ENCODE results near the gene HOXB6.
A peak's percentile ranks its signal among the peaks of the same experiment; 100 is the strongest.

Gene HOXB6

DNA sequence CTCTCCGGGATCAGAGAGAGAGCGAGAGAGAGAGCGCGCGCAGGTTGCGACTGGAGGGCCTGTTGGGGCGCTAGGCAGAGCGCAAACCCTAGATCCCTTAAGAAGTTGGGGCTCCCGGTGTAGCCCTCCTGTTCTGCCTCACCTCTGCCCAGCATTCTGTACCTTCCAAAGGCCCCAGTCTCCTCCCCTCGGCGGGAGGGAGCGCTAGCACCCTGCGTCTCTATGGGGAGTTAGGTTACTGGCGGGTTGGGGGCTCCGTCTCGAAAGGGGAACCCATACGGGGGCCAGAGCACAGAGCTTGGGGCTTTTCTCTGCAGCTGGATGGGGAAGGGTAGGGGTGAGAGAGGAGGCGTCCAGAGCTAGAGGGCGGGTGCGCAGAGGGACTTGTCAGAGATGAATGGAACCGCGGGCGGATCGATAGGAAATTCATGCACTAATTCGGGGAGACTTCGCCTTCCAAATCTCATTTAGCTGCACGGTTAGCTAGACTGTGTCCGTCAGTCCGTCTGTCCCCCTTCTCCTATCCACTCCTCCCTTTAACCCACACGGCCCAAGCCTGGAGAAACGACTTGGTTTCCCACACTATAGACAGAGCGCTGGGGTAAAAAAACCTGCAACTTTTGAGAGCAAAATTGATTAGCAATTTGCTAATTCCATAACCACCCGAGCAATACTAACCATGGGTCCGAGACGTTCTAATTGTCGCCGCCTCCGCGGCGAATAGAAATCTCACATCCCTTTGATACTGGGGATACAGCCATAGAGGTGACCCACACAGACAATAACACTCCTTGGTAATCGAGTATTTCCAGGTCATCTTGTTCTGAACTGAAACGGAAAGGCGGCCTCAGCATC, 25.9 kb downstream of the HOXB6 start:
- DNase-seq: no peak

DNA sequence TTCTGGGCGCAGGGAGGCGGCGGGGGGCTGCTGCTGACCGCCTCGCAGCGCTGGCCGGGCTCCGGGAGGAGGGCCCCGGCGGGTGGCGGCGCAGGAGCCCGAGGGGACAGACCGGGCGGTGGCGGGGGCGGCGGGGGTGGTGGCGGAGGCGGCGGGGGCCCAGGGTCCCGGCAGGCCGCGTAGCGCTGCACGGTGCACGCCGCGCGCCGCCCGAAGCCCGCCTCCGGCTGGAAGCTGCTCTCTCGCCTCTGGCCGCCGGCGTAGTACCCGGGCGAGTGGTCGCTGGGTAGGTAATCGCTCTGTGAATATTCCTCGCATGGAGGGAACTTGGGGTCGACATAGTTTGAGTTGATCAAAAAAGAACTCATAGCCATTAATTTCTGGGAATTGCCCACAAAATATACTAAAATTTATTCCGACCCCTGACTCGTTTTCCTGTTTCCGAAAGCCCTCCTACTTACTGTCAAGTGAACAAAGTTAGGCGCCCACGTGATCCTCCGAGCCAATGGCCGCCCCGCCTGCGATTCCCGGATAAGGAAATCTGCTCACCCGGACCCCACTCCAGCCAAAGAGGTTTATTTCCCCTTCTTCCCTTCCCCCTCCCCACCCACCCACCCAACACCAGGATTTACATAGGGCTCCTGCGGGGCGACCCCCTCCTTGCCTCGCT, 26.7 kb downstream of the HOXB6 start, which contains the start of gene HOXB4:
Gene HOXB4, minus strand, starts transcription at position 405 of the 670 bp plus-strand sequence. Its CDS starts 31 bp downstream, at position 374.
- peak; percentile 35 for DNase-seq

DNA sequence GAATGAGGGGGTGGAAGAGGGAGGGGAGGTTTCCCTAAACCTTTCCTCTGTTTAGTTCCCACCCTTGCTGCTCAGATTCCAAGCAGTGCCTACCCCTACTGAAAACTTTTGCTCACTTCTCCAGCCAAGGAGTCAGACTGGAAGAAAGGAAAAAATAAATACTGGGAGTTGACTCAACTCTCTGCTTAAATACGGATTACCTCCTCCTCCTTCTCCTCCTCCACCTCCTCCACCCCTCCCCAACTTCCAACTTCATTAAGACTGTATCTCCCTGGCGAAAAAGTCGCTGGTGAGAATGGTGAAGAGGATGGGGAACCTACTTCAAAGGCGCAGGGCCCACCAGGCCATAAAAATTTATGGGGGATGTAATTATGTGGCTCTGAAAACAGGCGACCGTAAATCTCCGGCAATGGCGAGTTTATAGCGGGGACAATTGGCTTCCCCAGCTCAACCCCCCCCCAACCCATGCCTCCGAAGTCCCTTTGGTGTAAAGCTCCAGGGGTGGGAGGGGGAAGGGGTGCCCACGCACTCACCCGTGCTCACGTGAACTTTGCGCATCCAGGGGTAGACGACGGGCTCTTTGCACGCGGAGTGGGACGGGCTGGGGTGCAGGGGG, 27.3 kb downstream of the HOXB6 start:
- no peak for DNase-seq

DNA sequence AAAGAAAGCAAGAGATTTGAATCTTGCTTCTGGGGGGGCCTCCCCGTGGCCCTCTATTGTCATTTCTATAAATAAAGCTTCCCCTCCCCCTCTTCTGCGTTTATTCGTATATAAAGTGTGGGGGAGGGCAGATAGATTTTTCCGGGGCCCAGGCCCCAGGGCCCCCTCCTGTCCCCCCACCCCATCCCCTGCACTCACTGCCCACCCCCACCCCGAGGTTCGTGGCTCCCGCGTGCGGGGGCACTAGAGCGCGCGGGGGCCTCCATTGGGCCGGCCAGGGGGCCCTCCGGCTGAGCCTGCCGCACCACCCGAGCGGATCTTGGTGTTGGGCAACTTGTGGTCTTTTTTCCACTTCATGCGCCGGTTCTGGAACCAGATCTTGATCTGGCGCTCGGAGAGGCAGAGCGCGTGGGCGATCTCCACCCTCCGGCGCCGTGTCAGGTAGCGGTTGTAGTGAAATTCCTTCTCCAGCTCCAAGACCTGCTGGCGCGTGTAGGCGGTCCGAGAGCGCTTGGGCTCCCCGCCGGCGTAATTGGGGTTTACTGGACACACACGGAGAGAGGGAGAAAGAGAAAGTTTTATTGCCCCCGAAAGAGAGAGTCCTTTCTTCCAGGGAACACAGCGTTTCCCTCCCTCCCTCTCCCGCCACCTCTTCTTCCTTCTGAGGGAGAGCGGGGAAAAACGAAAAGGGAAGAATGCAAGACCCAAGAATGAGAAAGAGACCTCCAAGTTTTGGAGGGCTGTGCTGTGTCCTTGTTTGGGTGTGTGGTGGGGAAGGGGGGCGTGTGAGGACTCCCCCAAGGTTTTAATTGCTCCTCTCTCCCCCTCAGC, 28.1 kb downstream of the HOXB6 start:
- no peak for DNase-seq

DNA sequence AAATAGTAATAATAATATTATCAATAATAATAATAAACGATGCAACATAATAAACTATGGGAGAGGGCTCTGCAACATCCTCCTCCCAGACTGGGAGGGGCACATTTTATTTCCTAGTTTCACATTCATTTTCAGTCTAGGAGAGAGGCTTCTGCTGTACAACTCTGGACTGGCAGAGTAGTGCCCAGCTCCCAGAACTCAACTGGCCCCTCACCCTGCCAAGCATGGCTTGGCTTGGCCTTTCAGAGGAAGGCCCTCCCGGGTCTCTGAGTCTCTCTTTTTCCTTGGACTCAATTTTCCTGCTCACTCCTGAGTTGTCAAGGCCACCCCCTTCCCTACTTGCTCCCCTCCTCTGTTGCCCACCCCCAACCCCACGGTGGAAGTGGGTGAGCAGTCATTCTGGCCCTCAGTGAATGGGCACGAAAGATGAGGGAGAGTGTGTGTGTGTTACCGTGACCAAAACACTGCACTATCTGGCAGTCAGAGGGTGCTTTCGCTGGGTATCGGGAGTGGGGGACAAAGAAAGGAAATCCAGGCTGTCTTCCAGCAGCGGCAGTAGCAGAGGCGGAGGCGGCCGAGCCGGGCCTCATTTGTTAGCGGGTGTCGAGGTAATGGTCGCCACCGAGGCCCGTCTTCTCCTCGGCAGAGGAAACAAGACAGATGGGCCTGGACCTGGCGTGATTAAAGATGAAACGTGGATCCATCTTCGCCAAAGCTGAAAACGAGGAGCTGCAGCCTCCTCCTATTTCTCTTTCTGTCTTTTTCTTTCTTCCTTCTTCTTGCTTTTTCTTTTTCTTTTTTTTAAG, 28.9 kb downstream of the HOXB6 start:
- DNase-seq: no peak

DNA sequence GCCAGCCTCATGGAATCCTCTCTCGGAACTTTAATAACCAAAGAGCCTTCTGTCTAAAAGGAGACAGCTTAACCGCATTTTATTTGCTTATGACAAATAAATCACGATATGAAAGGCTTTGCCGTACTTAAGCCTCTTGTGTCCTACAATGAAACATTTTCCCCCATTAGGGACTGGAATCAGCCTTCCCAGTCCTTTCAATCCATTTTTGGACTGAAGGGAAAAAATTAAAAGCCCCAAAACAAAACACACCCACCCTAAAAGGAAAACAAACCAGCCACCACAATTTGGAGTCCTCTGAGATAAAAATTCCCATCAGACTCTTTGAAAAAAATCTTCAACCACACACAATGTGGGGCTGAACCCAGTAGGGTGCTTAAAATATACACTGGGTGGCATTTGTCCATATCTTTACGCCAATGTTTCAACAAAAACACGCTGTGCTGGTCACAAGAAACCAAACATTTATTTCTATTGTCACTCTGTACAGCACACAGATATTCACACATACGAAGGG, 29.7 kb downstream of the HOXB6 start:
- DNase-seq: peak; percentile 90

DNA sequence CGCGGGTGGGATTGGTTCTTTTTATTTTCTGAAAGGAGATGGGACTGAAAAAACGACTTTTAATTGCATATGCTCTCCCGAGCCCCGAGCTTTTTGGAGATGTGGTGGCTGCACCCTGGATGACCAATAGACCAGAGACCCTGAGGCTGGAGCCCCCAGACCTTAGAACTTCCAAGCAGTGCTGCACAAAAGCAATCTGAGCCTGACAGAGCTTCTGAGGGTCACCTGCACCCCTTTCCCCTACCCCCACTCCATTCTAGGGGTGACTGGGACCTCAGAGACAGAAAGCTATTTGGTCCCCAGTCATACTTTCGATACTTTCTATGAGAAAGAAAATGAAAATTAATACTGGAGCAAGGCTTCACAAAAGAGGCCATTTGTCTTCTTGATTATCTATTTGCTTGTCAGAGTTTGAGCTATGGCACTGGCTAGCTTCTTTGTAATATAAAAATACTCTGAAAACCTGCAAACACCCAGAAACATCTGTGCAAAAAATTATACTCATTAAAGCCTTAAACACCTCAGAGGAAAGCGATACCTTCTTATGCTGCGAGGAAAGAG, 30.2 kb downstream of the HOXB6 start:
- no peak for DNase-seq

DNA sequence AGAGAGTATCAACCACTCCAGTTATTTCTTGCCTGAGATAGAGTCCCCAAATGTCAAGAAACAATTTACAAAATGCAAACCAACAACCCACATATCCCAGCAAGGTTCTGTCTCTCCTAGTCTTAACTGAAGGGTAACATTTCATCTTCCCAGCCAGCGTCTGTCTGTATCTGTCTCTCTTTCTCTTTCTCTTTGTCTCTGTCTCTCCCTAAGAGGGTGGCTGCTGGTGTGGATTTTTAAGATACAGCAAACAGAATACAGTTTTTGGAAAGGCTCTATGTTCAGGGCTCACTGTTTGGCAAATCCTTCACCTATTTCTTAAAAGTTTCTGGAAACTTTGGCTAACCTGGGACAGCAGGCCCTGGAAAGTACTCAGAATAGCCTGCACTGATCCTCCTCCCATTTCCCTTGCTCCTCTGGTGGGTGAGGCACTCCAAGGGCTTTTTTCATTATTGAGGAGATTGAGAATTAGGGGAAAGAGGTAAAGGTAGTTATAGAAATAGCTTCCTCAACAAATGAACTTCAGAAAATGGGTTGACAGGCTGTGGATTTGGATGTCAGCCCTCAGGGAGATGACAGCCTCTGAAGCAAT, 32.9 kb downstream of the HOXB6 start:
- no peak for DNase-seq

DNA sequence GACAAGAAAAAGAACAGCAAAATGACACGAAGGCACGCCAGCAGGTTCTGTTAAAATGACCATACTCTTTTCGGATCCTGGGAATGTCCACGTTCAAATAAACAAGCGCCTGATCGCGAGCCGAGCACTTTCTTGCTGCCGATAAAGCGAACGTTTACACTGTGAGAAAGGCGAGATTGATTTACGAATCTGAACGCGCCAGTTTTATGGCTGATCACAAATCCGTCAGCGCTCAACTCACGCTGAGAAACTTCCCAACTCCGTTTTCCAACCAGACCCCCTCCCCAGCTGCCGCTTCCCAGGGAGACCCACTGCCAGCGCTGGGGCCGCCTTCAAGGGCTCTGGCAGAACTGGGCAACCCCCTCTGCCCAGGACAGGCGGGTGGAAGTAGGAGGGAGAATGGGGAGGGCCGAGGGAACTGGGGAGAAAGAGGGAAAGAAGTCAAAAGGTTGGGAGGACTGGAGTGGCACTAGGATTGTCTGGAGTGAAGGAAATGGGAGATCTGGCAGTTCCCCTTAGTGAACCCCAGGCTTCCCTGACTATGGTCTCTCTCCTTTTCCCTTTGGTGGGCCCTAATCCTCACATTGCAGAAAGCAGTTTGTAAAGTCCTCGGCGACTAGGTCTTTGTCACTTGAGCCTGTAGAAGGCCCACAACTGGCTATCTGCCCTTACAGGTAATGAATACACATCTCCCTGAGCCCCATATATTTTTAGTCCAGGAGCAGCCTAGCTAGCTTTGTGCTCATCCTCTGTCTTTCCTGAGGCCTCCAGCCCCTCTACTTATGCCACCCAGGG, 33.6 kb downstream of the HOXB6 start:
- no peak for DNase-seq

DNA sequence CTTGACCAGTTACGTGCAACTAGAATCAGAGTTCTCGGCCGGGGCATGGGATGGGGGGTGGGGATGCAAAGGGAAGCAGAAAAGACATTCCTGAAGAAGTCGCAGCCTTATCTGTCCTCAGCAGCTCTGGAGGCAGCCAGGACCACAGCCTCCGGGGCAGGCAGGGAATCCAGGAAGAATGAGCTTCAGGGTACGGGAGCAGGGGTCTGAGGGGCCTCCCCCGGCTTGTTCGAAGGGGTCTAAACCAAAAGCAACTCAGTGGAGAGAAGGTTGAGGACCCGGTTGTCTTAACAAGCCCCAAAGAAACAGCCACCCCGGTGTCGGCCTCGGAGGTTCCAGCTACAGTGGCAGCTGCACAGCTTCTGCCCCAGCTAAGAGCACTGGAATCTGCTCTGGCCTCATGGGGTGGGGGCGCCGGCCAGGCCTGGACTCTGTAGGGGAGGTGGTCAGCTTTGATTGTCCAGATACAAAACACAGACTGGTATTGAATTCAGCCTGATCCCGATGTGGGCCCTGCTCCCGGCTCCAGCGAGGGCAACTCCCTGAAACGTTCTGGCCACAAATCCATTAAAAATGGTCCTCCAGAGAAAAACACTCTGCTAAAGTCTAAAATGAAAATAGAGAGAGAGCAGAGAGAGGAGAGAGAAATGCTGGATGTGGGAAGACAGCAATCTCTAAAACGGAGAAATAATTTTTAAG, 34.3 kb downstream of the HOXB6 start:
- no peak for DNase-seq

DNA sequence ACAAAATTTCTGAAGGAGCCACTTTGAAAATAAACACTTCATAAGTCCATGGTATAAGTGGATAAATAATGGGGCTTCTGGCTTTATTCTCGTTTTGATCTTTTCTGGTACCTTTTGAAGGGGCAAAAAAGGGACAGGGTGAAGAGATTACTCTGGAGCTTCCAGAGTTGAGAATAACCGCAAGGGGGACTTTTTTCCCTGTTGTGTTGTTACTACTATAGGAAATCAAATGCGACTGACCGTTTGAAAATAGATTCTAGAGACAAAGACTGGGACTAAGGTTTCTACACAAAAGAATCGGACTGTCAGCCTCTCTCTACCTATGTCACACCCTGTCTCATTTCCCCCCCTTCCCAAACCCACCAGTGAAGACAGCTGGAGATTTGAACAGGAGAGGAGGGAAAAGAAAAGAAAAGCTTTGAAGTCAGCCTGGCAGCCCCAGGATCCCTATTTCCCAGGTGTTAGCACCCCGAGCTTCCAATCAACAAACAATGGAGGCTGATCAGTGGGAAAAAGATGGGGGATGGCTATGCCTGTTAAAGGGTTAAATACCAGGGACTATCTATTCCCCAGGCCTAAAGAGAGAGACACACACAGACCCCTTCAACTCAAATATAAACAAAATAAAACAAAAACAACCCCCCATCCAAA, 35.0 kb downstream of the HOXB6 start:
- no peak for DNase-seq

DNA sequence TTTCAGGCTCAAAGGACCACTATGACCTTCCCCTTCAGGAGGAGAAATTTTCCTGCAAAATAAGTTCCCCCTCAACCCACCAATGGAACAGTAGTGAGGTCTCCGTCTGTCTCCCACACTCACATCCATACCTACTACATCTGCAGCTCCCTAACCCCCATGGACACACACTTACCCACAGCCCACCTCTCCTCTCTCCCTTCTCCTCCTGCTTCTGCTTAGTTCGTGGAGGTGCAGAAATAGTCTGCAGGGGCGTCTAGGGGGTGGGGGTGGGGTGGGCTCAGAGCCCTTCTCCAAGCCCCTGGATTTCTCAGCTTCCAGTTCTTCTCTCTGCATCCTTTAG, 35.6 kb downstream of the HOXB6 start:
- no peak for DNase-seq

DNA sequence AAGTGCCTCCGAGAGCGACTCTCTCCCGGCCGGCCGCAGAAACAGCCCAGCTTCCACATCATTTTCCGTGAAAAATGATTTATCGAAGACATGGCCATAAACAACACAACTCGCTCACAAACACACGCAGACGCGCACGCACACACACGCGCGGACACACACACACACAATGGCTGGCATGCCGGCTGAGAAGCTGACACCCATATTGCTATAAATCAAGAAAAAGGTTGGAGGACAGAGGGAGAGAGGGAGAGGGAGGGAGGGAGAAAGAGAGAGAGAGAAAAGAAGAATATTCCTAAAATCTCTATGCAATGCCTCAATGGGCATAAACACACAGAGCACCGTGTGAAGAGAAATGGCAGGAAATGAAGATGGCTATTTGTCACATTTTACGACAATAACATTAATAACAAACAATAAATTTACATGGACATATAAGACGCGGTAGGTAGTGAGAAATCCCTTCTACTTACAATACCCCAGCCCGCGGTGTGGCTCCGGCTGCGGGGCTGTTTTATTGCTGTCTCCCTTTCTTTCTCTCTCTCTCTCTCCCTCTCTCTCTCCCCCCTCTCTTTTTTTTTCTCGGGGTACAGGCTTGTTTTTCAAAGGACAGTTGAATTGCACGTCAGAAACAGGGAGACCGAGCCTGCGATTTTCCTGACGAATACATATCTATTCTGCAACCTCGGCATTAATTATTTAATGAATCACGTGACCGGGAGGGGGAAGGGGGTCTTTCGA, 36.1 kb downstream of the HOXB6 start:
- no peak for DNase-seq

DNA sequence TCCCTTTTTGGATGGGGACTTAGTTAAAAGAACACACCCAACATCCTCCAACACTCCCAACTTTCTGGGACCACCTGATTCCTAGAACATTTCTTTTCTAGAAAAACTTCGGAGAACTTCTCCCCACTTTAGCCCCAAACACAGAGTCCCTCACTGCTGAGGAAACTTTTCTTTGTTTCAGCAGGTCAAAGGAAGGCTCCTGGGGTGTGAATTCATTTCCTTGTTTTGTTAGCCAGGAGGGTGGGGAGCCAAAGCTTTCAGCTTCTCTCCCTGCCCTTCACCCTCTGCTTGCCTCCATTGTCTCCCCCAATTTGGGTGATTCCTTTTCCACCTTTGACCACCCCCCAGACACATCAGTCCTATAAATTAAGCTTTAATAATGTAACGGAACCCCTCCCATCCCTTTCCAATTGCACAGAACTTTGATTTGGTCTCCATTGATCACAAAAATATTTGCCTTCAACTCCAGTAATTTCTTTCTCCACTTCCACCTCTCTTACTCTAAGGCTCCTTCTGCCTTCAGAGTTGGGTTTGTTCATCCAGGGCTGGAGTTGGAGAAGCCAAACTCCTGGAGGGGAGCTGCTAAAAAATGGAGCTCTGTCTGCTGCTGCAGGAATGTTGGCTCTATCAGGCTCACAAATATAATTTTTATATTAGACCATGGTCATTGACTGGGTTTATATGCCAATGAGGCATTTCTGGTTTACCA, 37.0 kb downstream of the HOXB6 start:
- DNase-seq: no peak

DNA sequence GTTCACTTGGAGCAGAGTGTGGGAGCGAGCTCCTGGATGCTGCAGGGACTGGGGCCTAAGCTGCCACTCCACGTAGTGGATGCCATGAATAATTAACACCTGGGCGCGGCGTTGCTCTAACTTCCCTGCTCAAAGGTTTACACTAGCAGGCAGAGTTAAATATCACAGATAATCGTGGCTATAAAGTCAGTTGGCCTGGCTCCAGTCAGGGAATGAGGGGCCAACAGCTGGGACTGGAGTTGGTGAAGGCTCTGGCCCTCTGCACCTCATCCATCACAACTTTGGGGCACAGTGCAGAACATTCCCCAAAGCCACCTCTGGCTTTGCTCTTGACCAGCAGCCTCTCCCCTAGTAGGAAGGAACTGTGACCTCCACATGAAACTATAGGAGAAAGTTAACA, 37.6 kb downstream of the HOXB6 start:
- DNase-seq: peak; percentile 22

DNA sequence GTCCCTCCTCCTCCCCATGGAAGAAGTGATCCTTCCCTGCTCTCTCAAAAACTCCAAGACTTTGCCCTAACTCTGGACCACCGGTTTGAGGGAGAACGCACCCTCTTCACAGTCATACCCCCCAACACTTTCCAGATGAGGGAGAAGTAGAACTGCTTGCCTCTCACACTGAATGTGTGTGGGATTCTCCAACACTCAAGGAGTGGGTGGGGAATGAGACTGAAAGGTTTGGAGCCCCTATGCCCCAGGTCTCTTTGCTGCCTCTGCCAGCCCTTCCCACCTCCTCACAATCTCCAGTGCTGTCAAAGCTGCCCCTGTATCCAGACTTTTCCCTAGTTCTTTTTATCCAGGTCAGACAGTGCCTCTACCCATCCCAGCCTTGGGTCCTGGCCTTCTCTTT, 38.1 kb downstream of the HOXB6 start:
- DNase-seq: no peak

DNA sequence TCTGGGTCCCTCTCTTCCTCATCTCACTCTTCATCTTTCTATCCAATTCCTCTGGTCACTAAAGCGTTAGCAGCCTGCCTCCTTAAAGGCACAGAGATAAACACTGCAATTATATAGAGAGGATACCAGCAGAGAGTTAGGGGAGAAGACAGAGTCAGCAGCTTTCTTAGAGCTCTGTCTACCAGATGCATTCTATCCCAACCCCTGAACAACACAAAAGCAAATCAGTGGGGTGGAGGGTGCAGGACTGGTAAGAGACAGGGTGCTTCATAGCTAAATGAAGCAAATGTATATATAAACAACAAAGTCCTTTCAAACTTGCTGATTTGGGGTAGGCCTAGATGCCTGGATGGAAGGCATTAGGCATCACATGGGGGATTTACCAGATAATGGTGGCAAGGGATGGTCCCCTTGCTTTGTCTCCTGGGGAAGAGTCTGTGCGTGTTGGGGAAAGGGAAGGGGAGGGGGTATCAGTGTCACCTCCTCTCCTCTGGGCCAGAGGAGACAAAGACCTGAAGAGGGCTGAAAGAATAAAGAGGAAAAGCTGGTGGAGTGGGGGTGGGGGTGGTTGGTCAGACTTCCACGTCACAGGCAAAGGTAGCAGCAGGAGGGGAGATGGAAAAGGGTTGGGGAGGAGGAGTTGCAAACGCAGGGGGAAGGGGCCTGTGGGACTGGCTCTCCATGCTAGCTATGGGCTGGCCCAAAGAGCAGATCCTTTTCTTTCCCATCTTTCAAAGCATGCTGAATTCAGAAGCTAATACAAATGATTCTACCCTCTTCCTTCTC, 38.7 kb downstream of the HOXB6 start:
- no peak for DNase-seq

All from DMS153 (cell line).